Measurements from ENCODE around the gene KCNMB2. TPM values are rescaled to one million over a fixed set of nuclear protein-coding genes. Genes with fewer than 3 reads are reported as not detected.
A peak's percentile ranks its signal among the peaks of the same experiment; 100 is the strongest.

The KCNMB2 gene
- total RNA-seq, 1 experiment from 2014 or later, result not detected

GRCh38 chr3:178568911-178569310 is 32.7 kb downstream of the KCNMB2 start:
- DNase-seq (ENCODE audit: low spot score), result no peak

GRCh38 chr3:178569826-178570225 is 33.6 kb downstream of the KCNMB2 start:
- no peak for DNase-seq (ENCODE audit: low spot score)

DNA sequence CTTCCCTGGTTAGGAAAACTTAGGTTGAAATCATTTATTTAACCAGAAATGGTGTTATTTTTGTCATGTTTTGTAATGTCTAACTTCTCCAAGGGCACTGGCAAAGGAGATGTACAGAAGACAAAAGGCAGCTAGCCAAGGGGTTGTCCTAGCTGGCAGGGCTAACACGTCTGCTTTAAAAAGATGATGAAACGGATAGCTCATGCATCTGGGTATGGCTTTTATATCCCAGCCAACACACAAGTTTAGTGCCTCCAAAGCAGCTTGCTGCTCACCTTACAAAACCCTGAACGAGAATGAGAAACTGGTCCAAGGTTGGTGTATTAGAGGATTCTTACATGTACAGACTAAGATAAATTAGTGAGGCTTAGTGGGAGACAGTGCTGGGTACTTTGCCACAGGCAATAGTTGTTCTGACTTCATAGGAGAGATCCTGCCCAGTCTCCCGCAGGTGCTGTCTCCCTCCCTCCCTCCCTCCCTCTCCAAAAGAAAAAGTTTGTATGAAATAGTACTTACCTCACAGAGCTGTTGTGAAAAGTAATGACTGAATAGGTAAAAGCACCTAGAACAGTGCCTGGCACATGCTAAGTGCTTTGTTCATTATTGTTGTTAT is 47.8 kb downstream of the KCNMB2 start:
- no peak for DNase-seq (ENCODE audit: low spot score)

- DNase-seq (ENCODE audit: low spot score), result no peak
Measured at GRCh38 chr3:178584722-178585380, 48.6 kb downstream of the KCNMB2 start.

DNA sequence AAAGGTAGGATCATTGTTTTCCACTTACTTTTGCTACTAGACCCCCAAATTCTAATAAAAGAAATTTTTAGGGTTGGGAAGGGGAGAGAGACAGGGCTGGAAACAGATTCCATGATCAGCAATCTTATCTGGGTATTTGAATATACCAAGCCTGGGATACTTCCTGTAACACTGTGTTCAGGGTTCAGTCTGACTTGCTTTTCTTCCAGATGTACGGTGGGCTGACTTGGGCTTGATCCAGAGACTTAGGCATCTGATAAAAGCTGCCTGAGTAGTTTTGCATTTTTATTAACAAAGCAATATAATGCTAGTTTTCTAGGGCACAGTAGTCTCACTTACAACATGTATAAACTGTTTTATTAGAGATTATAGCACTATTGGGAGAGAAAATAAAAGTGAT is 49.2 kb downstream of the KCNMB2 start:
- no peak for DNase-seq (ENCODE audit: low spot score)

DNA sequence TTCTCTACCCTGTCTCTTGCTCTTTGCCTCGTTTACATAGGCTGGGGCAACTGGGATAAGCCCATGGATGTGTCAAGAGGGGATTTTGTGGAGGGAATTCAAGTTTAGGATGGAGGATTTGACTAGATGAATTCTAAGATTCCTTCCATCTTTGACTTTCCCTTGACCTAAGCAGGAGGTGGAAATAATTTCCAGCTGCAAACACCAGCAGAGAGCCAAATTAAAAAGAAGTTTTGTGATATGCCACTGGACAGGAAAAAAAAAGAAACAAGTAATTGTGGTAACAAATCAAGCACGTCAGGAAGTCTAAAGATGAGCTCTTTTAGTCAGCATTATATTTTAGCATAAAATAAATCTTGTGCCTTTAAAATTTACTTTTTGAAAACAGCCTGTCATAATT is 49.8 kb downstream of the KCNMB2 start:
- DNase-seq (ENCODE audit: low spot score), result no peak

DNA sequence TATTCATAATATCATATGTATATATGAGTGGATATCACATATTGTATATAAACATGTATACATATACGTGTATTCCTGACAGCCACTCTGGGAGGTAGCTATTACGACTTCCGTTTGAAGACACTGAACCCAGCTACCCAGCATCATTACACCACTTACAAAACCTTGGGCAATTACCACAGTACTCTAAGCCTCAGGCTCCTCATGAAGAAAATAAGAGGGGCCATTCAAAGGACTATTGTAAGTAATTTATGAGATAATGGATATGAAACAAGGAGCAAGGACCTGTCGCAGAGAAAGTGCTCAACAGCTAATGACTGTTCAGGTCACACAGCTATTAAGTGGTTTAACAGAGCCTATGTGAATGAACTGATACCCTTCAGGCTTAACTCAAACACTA is 52.4 kb downstream of the KCNMB2 start:
- no peak for DNase-seq (ENCODE audit: low spot score)

GRCh38 chr3:178593786-178594185 is 57.5 kb downstream of the KCNMB2 start:
- no peak for DNase-seq (ENCODE audit: low spot score)

- no peak for DNase-seq (ENCODE audit: low spot score)
Measured at GRCh38 chr3:178597371-178597770, 61.1 kb downstream of the KCNMB2 start.

- DNase-seq (ENCODE audit: low spot score), result no peak
Measured at GRCh38 chr3:178602856-178603255, 66.6 kb downstream of the KCNMB2 start.

GRCh38 chr3:178603735-178604134 is 67.5 kb downstream of the KCNMB2 start:
- DNase-seq (ENCODE audit: low spot score), result no peak

DNA sequence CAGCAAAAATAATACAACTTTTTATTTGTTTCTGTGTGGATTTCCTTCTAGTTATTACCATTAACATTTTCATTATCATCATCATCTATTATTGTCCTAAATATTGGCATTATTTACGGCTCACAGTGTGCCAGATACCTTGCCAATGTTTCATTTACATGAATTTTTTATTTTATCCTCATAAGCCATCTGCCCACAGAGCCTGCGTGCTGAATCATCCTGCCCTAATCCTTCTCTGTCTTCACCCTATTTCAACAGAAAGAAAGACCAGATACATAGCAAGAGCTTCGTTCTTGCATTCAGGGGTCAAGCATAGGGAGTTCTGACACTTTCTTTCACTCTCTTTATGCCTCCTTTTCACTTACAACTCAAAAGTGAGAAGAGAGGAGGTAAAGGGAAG is 82.0 kb downstream of the KCNMB2 start:
- DNase-seq (ENCODE audit: low spot score), result peak; percentile 12

GRCh38 chr3:178618896-178619295 is 82.7 kb downstream of the KCNMB2 start:
- DNase-seq (ENCODE audit: low spot score), result no peak

- DNase-seq (ENCODE audit: low spot score), result no peak
Measured at GRCh38 chr3:178623666-178624255, 87.5 kb downstream of the KCNMB2 start.

GRCh38 chr3:178624276-178624675 is 88.0 kb downstream of the KCNMB2 start:
- no peak for DNase-seq (ENCODE audit: low spot score)

DNA sequence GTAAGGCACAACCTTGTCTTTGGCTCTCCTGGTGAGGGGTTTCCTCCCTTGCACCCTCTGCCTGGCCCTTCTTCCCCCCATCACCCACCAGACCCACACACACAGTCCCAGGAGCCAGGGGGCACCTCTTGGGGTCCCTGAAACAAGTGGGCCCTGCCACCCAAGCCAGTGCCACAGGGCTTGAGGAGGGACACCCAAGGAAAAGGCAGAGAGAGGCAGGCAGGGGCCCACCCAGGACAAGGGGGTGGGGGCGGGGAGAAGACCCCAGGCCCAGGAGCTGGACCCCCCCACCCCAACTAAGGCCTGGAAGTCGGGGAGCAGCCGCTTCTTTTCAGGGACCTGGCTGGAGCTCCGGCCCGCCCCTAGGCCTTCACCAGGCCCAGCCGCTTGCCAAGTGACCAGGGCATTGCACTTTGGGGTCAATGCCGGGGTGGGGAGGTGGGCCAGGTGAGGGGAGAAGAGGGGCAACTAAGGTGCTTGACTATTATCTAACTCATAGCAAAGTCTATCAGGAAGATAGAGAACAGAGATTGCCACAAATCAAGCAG is 88.9 kb downstream of the KCNMB2 start:
- no peak for DNase-seq (ENCODE audit: low spot score)

DNA sequence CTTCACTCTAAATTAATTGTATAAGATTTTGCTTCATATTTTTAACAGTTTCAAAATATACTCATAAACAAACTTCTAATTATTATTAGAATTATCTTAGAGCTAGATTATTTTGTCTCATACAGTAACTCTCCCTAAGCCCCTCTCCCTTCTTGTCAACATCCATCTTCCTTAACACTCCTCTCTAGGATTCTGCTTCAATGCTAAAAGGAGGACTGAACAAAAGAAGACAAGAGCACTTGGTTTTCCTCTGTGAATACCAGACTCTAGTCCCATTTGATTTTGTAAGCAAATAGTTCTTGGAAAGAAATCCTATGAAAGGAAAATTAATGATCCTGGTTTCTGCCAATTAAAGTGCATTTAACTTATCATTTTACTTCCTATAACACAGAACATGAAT is 91.8 kb downstream of the KCNMB2 start:
- no peak for DNase-seq (ENCODE audit: low spot score)

GRCh38 chr3:178629430-178630178 is 93.4 kb downstream of the KCNMB2 start:
- DNase-seq (ENCODE audit: low spot score), result no peak

- DNase-seq (ENCODE audit: low spot score), result no peak
Measured at GRCh38 chr3:178631950-178632349, 95.7 kb downstream of the KCNMB2 start.

DNA sequence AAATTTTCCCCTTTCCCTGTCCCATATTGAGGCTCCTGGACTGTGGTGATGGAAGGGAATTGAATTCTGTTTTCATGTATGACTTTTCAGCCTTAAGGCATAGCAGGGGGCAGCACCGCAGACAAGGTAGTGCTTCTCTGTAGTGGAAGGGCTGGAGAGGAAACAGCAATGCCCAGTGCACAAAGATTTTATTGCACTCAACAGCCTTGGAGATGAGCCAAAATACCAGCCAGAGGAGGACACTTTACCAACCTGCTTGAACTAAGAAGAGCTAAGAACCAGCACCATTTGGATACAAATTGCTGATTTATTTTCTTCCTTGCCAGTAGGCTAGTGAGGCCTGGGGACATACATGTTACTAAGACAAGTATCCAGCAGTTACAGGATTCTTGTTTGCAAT is 98.7 kb downstream of the KCNMB2 start:
- DNase-seq (ENCODE audit: low spot score), result no peak

DNA sequence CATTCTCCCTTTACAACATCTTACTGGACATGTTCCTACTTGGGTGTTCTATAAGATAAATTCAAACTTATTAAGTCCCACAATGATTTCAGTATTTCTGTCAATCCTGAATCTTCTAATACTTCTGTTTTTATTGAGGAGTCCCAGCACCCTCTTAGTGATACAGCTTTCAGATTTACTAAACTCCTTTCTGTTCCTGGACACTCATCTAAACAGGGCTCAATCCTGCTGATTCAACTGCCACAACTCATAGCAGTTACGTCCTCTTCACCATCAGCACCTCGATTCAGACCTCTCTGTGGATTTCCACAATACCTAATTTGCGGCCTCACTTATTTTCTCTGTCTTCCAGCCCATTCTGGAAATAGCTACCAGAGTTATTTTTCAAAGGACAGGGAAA is 101.6 kb downstream of the KCNMB2 start:
- no peak for DNase-seq (ENCODE audit: low spot score)

DNA sequence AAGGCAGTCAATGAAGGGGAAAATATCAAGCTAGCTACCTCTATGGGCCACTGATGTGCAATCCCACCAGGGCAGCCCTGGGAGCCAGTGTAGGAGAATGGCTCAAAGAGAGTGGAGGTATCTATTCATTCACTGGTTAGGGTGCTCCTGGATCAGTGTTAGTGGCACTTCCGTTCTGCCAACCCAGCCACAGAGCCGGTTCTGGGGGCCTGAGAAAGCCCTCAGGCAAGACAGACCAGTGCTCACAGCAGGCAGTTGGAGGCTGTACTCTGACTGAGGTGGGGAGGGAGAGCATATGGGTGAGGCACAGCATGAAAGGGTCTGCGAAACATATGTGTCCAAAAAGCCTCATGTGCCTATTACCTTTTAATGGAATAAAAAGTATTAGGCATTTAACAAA is 109.3 kb downstream of the KCNMB2 start:
- no peak for DNase-seq (ENCODE audit: low spot score)

Measured in A172 (cell line).